Skeletal muscle tissue (tissue), 4 donors: ENCODE data around the gene TMEM86B. TPM values are rescaled to one million over a fixed set of nuclear protein-coding genes. Genes with fewer than 3 reads are reported as not detected.

Experiments
- H3K27ac ChIP-seq: one replicate; pipeline ENCODE4 v1.7.0; 2013; ENCODE audit warnings: mild to moderate bottlenecking, low read depth, low read length, inconsistent platforms
- H3K27me3 ChIP-seq, 3 donors: one replicate each; pipeline ENCODE4 v1.7.0; 2013; ENCODE audit warnings: low read length in 3 of 3; ENCODE audit not compliant: control insufficient read depth in 3 of 3, insufficient read depth in 3 of 3
- H3K36me3 ChIP-seq, 3 donors: one replicate each; pipeline ENCODE4 v1.7.0; 2013; ENCODE audit warnings: low read length in 3 of 3; ENCODE audit not compliant: control insufficient read depth in 3 of 3, insufficient read depth in 3 of 3
- H3K4me1 ChIP-seq, 3 donors: one replicate each; pipeline ENCODE4 v1.7.0; 2013; ENCODE audit warnings: low read length in 3 of 3, mild to moderate bottlenecking in 3 of 3; ENCODE audit not compliant: control insufficient read depth in 3 of 3, insufficient read depth in 3 of 3
- H3K4me3 ChIP-seq, 3 donors: one replicate each; pipeline ENCODE4 v1.7.0; 2013; ENCODE audit warnings: low read length in 3 of 3
- H3K9ac ChIP-seq, 3 donors: one replicate each; pipeline ENCODE4 v1.7.0; 2013; ENCODE audit warnings: low read length in 3 of 3, mild to moderate bottlenecking in 3 of 3, moderate library complexity in 2 of 3, low read depth in 1 of 3
- H3K9me3 ChIP-seq, 3 donors: one replicate each; pipeline ENCODE4 v1.7.0; 2013; ENCODE audit warnings: low read length in 3 of 3; ENCODE audit not compliant: control insufficient read depth in 3 of 3
- total RNA-seq: library from RNA; depleted of rRNA; stranded (reverse); fragments of >200 nt; gene quantifications from one replicate; pipeline ENCODE4 v1.2.3, GENCODE V29; 2014
- donor health status: Osteomylitis.

Gene TMEM86B
- total RNA-seq, 1 donor from 2014 or later: 0.52 TPM

- Histone ChIP-seq H3K4me1 (peaks cover 44 to 58% (median 55%) of the 10 kb centered on the region in 3 donors), H3K9me3 (no peaks in the 10 kb centered on the region)
Measured at GRCh38 chr19:55258476-55258827, 29.9 kb upstream of the TMEM86B start.

GRCh38 chr19:55257461-55258420 lies 29.2 kb upstream of the TMEM86B start:
- Histone ChIP-seq H3K4me1 (peaks cover 46 to 63% (median 58%) of the 10 kb centered on the region in 3 donors), H3K27ac (peak overlapping the region; percentile 54), H3K9ac (peak overlapping the region; percentile 83 to 94 (median 84)), H3K36me3 (peaks cover 0 to 8% (median 4%) of the 10 kb centered on the region in 3 donors), H3K27me3 (no peaks in the 10 kb centered on the region), H3K4me3 (peak overlapping the region; percentile 79 to 92 (median 86)), H3K9me3 (no peaks in the 10 kb centered on the region)

More at GRCh38 chr19:55258476-55258827, 29.9 kb upstream of the TMEM86B start:
- Histone ChIP-seq H3K27me3 (no peaks in the 10 kb centered on the region), H3K4me3 (peak overlapping the region; percentile 74 to 92 (median 90)), H3K9ac (peak overlapping the region; percentile 93 to 96 (median 94)), H3K36me3 (peaks cover 0 to 5% (median 4%) of the 10 kb centered on the region in 3 donors), H3K27ac (peak overlapping the region; percentile 85)

- Histone ChIP-seq H3K4me1 (peaks cover 48 to 63% (median 61%) of the 10 kb centered on the region in 3 donors), H3K9me3 (no peaks in the 10 kb centered on the region), H3K4me3 (peak overlapping the region; percentile 79 to 92 (median 86)), H3K36me3 (peaks cover 0 to 4% (median 4%) of the 10 kb centered on the region in 3 donors), H3K27me3 (no peaks in the 10 kb centered on the region), H3K27ac (peak overlapping the region; percentile 54), H3K9ac (peak overlapping the region; percentile 83 to 94 (median 84))
Measured at GRCh38 chr19:55256562-55257460, 28.2 kb upstream of the TMEM86B start.

- H3K9ac ChIP-seq: peak overlapping the region; percentile 17 to 94 (median 45)
- H3K9me3 ChIP-seq: no peaks in the 10 kb centered on the region
- H3K27me3 ChIP-seq: no peaks in the 10 kb centered on the region
- peaks cover 0 to 5% (median 4%) of the 10 kb centered on the region in 3 donors for H3K36me3 ChIP-seq
- H3K4me3 ChIP-seq: peak overlapping the region; percentile 27 to 79 (median 40)
- peak overlapping the region; percentile 60 for H3K27ac ChIP-seq
- H3K4me1 ChIP-seq: peaks cover 53 to 73% (median 66%) of the 10 kb centered on the region in 3 donors
Measured at GRCh38 chr19:55255618-55256423, 27.3 kb upstream of the TMEM86B start.

GRCh38 chr19:55254625-55254977 lies 26.0 kb upstream of the TMEM86B start:
- H3K4me3 ChIP-seq: peak overlapping the region; percentile 24 to 54 (median 41)
- H3K27ac ChIP-seq: peak overlapping the region; percentile 60
- H3K4me1 ChIP-seq: peaks cover 53 to 71% (median 60%) of the 10 kb centered on the region in 3 donors

GRCh38 chr19:55253842-55254624 lies 25.5 kb upstream of the TMEM86B start:
- H3K9me3 ChIP-seq: no peaks in the 10 kb centered on the region
- H3K27me3 ChIP-seq: no peaks in the 10 kb centered on the region
- peak overlapping the region; percentile 54 to 94 (median 74) for H3K9ac ChIP-seq
- peaks cover 50 to 69% (median 56%) of the 10 kb centered on the region in 3 donors for H3K4me1 ChIP-seq
- H3K4me3 ChIP-seq: peak overlapping the region in 2 of 3 donors; percentile 41 to 54
- peaks cover 0 to 5% (median 4%) of the 10 kb centered on the region in 3 donors for H3K36me3 ChIP-seq
- H3K27ac ChIP-seq: peak overlapping the region; percentile 60

More at GRCh38 chr19:55254625-55254977, 26.0 kb upstream of the TMEM86B start:
- Histone ChIP-seq H3K9ac (peak overlapping the region; percentile 54 to 94 (median 74)), H3K36me3 (peaks cover 0 to 5% (median 4%) of the 10 kb centered on the region in 3 donors), H3K27me3 (no peaks in the 10 kb centered on the region), H3K9me3 (no peaks in the 10 kb centered on the region)

GRCh38 chr19:55252760-55253663 lies 24.4 kb upstream of the TMEM86B start:
- no peak overlapping the region for H3K27ac ChIP-seq
- H3K9me3 ChIP-seq: no peaks in the 10 kb centered on the region
- peaks cover 0 to 5% (median 4%) of the 10 kb centered on the region in 3 donors for H3K36me3 ChIP-seq
- no peak overlapping the region for H3K4me3 ChIP-seq
- peaks cover 55 to 75% (median 58%) of the 10 kb centered on the region in 3 donors for H3K4me1 ChIP-seq
- no peak overlapping the region for H3K9ac ChIP-seq
- H3K27me3 ChIP-seq: no peaks in the 10 kb centered on the region
